ENCODE results near the gene SULF2.

Gene SULF2

DNA sequence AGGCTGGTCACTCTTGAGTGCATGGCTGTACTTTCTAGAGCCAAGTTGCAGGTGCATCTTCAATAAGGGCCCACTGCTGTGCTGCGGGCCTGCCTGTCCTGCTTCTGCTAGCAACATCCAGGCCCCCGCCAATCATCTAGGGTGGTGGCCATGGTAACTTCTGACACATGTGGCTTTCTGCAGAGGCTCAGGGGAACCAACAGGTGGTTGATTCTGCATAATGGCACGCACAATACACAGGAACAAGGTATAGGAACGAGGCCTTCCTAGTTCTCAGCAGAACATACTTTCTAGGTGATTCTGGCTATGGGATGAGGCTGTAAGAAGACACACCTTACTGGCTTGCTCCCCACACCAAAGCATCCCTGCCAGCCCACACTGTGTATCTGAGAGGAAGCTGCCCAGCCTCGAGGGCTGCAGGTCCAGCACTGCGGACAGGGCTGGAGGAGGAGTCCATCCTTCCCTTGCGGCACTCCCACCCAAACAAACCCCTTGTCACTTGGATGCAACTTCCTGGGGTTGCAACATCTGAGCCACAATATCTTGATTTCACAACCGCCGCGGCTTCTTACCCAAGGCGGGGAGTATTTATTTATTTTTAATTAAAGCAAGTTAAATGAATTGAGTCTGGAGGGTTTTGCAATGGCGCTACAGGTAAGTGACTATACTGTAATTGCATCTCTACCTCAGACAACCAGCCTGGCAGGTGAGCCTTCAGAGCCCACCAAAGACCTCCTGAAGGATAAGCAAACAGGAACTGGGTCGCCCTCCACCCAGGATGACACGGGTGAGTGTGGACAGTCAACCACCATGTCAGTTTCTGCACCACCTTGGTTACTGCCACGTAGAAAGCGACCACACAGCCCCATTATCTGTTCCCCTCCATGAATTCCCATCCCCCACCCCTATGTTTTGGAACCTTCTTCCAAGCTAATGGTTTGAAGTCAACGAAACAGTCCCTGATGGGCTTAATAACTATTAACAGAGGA is 49.6 kb downstream of the SULF2 start:
- DNase-seq, result no peak

DNA sequence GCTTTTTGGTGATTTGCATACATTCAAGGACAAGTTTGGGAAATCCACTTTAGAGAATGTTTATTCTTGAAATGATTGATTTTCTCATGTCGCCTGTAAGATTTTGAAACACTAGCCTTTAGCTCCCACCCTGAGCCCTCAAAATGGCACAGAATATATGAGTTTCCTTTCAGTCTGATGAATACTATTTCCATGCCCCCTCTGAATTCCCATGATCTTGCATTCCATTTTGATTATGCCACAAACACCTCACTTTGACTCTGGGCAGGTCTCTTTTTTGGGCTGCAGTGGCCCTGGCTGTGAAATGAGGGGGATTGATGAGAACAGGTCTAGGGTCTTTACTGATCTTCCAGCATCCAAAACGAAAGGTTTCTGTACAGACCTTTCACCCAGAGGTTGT is 50.4 kb downstream of the SULF2 start:
- DNase-seq, result no peak

DNA sequence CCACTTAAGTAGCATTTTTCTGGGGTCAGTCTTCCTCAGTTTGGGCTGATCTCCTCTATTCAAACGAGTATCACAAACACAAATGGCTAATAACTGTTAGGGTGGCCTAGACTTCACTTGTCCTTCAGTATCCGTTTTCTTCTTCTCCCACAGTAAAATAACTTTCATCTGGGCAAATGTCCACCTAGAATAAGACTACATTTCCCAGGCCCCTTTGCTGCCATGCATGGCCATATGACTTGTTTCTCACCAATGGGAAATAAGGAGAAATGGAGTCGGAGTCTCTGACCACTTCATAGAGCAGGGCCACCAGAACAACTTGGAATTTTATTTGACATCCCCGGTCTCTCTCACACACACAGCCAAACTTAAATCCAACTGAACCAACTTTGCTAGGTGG is 51.4 kb downstream of the SULF2 start:
- no peak for DNase-seq

DNA sequence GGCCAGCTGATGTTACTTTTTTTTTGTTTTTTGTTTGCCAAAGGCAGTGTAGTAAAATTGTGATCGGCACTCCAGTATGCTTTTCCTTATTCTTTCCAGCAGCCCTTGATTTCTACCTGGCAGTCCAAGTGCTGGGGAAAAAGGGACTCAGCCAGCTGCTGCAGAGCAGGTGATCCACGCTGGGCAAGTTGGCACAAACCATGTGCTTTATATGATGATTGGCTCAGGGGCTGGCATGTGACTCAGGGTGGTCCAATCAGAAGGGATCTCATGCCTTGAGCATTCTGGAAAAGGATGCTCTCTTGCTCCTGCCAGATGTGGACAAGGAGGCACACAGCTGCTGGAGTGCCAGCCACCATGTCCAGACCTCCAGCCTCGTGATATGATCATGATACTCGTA is 54.5 kb downstream of the SULF2 start:
- no peak for DNase-seq

DNA sequence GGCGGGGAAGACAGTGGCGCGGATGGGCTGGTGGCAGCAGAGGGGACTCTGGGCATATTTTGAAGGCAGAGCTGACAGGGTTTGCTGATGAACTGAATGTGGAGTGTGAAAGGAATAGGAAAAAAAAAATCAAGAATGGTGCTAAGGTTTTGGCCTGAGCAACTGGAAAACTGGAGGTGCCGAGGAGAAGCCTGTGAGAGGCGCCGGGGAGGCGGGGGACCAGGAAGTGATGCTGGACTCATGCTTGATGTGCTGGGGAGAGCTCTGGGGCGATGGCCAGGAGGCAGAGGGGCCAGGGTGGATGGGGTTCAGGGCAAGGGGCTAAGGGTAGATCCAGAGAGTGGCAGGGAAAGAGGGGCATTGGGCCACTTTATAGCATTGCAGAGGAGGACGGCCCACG is 55.8 kb downstream of the SULF2 start:
- no peak for DNase-seq

DNA sequence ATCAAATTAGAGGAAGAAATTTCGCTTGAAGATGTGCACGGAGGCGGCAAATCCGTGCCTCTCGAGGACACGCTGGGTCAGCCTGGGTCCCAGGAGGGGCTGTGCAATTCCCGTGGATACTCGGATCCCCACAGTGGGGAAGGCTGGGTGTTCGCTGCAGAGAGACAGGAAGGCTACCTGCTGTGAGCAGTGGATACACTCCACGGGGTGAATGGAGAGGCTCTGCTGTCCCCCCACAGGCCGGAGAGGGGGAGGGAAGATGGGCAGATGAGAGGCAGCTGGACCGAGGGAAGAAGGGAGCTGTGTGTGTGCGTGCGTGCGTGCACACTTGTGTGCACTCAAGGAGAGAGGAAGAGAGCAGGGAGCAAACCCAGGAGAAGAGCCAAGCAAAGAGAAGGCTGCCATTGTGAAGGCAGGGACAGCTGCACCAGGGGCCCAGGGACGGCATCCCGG is 57.3 kb downstream of the SULF2 start:
- DNase-seq, result no peak

DNA sequence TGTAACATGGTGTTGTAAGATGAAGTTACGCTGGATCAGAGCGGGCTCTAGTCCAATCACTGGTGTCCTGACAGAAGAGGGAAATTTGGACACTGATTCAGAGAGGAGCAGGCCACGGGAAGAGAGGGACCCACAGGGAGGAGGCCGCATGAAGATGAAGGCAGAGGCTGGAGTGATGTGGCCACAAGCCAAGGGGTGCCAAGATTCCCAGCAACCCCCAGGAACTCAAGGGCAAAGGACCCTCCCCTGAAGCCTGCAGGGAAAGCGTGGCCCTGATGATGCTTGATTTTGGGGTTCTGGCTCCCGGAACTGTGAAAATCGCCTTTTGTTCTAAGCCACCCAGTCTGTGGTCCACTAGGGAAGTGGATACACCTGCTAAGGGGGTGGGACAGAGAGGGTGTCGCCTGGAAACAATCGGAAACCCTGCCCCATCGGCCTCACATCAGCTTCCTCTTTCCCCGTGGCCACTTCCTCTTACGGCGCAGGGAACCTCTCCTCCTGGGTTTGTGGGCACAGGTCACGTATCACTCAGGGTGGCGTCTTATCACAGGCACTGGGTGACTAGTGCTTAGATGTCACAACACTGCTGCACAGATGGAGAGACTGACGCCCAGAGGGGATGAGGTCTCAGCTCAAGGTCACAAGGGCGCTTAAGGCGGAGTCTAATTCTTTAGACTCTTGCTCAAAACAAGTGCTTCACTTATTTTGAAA is 58.0 kb downstream of the SULF2 start:
- DNase-seq, result peak; percentile 78

DNA sequence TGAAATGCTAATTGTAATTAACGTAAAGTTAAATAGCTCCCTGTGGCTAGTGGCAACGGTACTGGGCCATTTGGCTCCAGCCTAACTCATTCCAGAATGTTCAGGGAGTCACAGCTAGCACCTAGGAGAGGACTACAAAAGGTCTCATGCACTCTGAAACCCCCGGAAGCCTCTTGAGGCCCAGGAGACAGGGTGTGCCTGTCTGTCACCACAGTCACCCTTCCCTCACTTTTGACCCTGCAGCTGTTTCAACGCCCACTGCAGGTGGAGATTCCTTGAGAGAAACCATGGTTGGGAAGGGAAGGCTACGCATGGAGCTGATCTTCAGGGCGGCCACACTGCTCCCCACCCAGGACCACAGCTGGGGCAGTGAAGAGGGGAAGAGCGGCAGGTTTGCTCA is 58.6 kb downstream of the SULF2 start:
- no peak for DNase-seq

DNA sequence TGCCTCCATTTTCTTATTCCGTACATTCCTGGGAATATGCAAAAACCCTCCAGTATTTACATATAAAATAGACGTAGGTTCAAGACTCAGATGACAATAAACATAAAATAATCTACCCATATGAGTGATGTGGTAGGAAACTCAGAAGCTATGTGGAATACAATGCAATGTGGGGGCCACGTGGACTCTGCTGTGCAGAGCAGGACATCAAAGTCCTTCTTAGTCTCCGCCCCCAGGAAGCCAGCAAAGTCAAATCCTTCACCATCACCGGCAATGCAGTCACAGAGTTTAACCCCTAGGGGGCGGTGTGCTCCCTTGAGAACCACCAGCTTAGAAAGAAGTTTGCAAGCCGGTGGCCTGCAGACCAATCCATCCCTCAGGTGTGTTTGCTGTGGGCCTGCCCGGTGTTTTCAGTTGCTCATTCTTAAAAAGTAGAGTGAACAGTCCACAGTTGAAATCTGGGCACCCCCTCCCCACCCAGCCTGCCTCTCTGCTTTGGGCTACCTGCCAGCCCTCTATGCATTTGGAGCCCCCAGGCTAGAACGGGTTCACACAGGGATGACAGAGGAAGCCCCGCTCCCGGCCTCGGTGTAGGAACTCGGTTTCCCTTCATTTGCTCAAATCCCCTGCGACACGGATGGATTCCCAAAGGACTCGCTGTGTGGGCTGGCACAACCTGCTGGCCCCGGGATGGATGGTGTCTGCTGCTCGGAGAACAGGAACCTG is 59.9 kb downstream of the SULF2 start:
- peak; percentile 87 for DNase-seq

DNA sequence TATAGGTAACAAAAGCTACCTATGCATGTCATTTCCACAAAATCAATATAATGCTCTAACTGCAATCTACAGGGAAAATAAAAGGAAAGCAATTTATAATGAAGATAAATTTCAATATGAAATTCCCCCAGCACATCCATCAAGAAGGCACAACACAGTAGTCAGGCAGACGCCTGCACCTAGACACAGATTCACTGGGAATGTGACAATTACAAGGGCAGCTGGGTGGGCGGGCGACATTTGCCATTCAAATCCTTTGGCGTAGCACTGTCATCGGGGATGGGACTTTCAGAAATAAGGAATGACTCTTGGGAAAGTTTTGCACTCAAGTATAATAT is 60.4 kb downstream of the SULF2 start:
- DNase-seq, result no peak

DNA sequence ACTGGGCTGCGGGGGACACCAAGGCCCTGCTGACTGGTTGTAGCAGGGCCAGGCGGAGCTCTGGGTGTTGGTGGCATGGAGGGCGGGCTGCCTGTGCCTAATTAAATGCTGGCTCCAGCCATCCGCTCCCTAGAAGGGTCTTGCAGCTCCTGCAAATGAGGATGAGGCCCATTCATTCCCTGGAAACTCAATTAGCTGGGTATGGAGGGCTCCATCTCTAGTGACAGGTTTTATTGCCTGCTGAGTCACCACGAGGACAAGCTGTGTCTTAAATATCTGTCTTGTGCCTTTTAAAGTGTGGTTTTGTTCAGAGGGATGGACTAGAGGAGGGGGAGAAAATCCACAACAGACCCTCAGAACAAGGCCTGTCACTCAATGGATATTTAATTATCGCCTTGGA is 60.9 kb downstream of the SULF2 start:
- no peak for DNase-seq

DNA sequence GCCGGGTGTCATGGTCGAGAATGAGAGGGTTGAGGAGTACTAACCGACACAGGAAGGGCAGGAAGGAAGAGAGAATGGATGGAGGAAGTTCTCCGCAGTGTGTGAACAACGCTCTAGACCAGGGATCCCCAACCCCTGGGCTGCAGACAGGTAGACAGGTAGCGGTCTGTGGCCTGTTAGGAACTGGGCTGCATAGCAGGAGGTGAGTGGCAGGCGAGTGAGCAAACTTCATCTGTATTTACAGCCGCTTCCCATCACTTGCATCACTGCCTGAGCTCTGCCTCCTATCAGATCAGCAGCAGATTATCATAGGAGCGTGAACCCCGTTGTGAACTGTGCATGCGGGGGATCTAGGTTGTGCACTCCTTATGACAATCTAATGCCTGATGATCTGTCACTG is 62.0 kb downstream of the SULF2 start:
- no peak for DNase-seq

DNA sequence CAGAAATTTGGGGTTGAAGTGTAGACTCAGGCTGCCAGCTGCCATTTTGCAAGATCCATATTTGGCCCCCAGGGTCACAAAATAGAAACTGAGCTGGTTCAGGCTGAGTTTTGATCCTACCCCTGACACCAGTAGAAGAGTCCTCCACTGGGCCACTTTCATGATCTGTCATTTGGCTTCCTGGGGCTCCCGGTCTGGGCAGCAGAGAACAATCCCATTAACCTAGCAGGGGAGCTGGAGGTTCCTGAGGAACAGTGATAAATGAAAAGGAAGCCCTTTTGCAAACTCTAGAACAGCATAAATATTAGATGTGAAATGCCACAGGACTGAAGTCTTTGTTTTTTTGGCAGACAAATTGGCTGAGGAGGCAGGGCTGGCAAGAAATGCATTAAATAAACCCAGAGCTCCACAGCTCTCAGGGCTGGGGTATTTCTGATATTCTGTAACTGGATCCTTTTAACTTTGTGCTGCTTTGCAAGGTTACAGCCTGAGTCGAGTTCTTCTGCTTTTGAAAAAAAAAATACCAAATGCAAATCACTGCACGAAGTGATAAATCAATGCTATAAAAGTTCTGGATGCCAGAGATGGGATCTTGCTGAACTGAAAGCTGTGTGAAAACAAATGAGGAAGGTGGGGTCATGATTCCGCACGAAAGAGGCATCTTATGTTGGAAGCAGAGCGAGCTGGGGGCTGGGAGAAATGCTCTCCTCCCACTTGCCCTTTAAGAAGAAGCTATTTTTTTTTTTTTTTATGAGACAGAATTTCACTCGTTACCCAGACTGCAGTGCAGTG is 64.4 kb downstream of the SULF2 start:
- DNase-seq, result no peak

DNA sequence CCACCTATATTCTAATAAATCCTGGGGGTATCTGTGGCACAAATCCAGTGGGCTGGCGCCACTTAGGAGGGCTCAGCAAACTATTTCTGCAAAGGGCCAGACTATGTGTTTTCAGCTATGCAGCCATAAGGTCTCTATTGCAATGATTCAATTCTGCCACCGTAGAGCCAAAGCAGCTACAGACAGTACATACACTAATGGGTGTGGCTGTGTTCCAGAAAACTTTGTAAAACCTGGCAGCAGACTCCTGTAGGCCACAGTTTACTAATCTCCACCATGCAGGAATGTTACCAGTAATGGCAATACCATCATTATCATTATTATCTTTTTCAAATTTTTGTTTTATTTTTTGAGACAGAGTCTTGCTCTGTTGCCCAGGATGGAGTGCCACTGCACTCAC is 65.7 kb downstream of the SULF2 start:
- no peak for DNase-seq

DNA sequence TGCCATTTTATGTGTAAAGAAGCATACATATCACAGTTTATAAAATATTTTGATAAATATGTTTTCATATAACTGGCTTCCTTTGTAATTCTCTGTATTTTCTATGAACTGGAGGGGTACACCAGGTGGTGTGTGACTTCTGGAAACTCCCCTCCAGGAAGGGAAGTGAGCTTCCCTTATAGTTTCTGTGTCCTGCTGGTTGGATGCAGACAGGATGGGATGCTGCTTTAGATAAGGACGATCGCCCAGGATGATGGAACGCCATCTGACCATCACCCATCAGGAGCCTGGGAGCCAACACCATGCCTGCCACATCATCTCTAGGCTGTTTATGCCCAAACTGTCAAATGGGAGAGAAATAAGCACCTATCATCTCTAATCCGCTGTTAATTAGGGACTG is 66.1 kb downstream of the SULF2 start:
- no peak for DNase-seq

DNA sequence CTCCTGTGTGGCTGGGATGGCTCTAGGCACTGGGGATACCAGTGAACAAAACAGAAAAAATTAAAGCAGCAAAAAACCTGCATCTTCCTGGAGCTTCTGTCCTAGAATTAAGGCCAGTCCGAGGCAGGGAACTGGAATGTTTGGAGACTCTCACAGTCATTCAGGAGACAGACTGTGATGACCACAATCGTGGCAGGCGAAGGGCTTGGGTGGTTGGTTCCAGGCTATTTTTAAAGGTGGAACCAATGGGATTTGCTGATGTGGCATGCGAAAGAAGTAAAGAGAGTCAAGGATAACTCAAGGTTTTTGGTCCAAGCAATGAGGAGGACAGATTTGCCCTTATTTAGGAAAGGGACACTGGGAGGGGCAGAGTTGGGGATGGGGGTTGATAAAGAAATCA is 66.9 kb downstream of the SULF2 start:
- DNase-seq, result no peak

DNA sequence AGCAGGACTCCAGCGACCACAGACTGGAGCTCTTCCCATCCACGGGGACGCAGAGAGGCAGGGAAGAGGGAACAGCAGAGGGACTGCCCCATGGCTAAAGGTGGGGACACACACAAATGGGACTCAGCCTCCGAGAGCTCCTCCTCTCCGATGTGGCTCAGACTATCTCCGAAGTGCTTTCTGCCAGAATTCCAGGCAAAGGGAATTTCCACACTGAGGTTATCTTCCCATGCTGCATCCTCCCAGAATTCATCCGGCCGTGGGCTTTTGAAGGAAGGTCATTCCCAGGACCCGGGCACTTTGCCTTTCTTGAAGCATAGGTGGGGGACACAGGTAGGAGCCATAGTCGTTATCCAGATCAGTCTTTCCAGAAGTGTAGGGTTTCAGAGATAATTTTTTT is 67.9 kb downstream of the SULF2 start:
- no peak for DNase-seq

DNA sequence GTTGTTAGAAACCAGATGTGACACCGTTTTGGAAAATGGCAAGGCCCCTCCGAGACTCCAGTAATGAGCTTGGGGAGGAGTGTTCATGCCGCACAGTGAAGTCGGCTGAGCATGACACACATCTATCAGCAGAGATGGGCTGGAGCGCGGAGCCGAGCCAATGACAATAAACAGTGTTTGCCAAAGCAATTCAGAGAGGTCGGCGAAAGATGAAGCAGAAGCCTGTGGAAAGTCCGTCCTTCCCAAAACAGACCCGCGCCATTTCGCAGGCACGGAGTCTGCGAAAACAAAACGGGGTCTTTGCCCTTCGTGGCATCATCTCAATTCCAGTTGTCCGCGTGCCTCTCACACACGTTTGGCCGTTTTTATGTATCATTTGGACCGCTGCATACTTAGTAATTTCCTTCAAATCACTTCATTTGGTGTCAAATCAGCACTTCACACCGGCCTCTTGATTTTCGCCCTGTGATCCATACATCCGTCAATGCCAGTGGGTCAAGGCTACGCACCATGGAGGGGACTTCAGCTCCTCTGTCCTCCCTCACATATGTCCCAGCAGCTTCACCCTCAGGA is 71.3 kb downstream of the SULF2 start:
- no peak for DNase-seq

DNA sequence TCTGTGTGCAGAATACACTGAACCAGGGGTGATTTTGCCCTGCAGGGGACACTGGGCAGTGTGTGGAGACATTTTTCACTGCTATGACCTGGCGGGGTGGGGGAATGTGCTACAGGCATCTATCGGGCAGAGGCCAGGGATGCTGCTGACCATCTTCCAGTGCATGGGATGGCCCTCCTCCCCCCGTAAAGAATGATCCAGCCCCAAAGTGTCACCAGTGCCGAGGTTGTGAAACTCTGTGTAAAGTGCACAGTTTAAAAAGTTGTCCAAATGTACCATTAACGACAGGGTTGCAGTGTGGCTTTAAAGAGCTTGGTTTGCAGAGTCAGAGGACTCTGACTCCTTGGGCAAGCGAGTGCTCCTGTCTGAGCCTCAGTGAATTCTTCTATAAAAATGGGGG is 72.1 kb downstream of the SULF2 start:
- no peak for DNase-seq

DNA sequence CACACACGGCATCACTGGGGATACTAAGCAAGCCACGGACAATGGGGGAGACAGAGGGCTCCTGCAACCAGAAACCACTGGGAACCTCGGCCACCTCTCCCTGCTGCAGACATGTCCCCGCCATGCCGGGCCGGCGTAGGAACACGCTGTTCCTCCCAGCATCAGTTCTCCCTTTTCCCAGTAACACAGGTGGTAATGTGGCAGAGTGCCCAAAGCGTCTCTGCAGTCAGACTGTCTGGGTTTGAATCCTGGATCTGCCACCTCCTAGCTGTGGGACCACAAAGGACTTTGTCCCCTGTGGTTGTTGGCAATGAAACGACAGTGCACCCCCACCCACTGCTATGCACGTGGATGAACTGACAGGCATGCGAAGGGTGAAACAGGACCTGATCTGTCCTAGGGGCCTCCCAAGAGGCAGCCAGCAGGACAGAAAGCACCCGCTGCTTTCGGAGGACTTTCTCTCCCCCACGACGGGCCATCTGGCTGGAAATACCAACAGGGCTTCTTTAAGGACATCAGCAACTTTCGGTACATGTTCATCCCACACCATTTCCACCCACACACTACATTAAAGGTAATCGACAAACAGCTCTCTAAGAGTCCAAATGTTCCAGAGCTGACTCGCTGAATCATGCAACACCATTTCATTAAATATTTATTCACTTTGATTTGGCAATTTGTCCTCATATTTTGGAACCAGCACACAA is 74.1 kb downstream of the SULF2 start:
- peak; percentile 60 for DNase-seq

DNA sequence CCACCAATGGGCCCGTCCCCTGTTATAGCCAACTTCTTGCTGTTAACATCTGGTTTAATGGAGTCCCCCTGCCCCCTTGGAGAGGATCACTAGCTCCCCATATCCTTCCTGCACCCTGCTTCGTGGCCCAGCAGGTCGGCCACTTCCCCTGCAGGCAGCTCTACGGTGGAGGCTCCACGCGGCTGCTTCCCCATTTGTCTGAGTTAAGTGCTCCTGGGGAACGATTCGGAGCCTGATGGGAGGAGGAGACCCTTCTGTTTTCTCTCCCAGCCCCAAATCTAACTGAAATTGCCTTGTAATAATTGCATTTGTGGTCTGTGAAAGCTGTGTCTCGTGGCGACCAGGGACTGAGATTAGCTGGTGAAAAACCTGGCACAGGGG is 74.6 kb downstream of the SULF2 start:
- DNase-seq, result no peak
